Neuron (in vitro differentiated cells): ENCODE results near the gene TLE5.
"Not testable (repeated sequence)": the region's sequence is repeated elsewhere in the genome, so short reads cannot be mapped to it uniquely, and the experiment has no call there.

Experiments
- H2AFZ ChIP-seq: one replicate; pipeline ENCODE4 v1.6.1; 2013; ENCODE audit warnings: low read depth, mild to moderate bottlenecking, inconsistent platforms, low read length, moderate library complexity
- H3K27me3 ChIP-seq: one replicate; pipeline ENCODE4 v1.6.1; 2013; ENCODE audit warnings: low read length; ENCODE audit not compliant: insufficient read depth
- H3K36me3 ChIP-seq: one replicate; pipeline ENCODE4 v1.6.1; 2013; ENCODE audit warnings: low read length; ENCODE audit not compliant: insufficient read depth
- H3K4me1 ChIP-seq: one replicate; pipeline ENCODE4 v1.6.1; 2013; ENCODE audit warnings: low read length; ENCODE audit not compliant: insufficient read depth
- H3K4me3 ChIP-seq: 2 replicates; pipeline ENCODE4 v1.5.1; 2013; ENCODE audit warnings: mild to moderate bottlenecking, low read length, moderate library complexity
- H3K9me3 ChIP-seq: one replicate; pipeline ENCODE4 v1.6.1; 2013; ENCODE audit warnings: low read length

TLE5 gene

DNA sequence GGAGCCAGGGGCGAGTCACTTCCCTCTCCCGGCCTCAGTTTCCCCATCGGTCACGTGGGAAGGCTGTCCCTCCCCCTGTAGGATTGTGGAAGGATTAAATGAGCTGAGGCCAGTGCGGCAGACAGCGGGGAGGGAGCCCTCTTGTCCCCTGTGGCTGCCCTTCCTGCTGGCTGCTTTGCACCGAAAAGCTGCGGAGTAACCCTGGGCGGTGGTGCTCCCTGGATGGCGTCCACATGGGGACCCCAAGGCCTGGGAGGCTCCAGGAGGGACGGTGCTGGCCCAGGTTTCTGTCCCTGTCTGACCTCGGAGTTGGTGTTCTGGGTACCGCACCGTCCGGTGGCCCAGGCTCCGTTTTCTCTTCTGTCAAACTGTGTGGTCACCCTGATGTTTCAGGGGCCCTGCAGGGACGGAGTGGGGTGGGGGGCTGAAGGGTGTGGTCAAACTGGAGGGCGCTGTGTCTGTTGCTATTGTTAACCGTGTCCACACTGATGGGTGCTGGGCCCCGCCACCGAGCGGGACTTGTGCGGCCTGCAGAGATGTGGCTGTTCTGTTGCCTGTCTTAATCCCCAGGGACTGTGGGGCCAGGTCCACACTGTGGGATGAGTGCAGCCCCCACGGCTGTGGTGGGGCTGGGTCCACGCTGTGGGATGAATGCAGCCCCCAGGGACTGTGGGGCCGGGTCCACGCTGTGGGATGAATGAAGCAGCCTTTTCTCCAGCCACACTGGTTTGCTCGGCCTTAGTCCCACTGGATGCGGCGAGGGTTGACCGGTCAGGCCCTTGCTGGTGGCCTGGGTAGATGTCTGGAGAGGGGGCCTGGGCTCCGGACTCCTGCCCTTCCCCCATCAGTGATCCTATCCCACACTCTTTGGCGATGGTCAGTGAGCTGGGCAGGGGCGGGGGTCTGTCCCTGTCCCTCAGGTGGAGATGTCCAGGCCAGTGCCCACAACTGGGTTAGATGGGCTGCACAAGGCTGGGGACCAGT lies 38.7 kb upstream of the TLE5 start:
- Histone ChIP-seq H3K9me3 (no peaks in the 10 kb centered on the region), H2AFZ (no peak overlapping the region), H3K27me3 (no peaks in the 10 kb centered on the region), H3K4me1 (peaks cover 9% of the 10 kb centered on the region), H3K36me3 (peaks cover 2% of the 10 kb centered on the region), H3K4me3 (no peak overlapping the region)

DNA sequence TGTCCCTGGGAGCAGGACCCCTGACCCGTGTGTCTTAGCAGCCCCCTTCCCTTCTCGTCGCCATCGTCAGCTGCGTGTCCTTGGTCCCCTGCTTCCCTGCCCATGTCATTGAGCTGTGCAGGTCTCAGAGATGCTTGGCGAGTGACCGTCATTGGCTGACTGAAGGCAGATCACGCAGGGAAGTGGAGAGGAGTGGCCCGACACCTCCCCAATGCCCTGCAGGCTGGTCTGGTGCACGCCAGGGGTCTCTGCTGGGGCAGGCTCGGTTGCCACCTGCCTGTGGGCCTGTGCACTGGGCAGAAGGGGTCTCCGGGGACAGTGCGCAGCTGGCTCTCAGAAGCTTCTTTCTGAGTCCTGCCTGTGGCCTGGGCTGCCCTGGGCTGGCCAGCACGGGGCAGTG lies 38.0 kb upstream of the TLE5 start:
- Histone ChIP-seq H3K9me3 (no peaks in the 10 kb centered on the region), H3K27me3 (no peaks in the 10 kb centered on the region), H3K4me3 (no peak overlapping the region), H3K36me3 (peaks cover 2% of the 10 kb centered on the region), H2AFZ (no peak overlapping the region), H3K4me1 (peaks cover 16% of the 10 kb centered on the region)

DNA sequence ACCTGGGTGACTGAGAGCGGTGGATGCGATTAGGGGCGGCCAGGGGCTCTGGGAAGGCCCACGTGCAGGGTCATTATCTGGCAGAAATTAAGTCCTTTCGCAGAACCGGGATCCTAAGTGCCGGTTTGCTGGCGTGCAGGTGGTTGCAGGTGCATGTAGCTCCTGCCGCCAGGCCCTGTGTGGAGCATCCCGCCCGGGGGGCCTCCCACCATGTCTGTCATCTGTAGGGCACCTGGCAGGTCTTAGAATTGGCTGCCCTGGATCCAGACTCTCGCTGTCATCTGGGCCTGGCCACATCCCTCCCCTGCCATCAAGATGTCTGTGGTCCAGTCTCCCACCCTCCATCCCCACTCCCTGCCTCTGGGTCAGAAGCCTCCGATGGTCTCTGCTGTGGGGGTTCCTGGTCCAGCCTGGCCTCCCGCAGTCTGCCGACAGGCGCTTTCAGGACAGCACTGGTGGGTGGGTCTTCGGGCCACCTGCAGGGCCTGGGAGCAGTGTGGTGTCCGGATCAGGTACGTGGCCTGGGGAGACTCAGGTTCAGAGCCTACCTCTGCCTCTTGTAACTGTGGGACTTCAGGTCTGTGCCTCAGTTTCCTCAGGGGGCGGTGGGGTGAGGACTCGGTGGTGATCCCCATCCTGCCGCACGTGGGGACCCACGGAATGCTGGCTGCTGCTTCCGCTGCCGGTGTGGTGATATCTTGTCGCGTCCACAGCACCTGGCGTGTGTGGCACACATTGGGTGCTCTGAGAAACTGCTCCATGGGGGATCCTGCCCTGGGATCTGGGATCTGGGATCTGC lies 37.3 kb upstream of the TLE5 start:
- H3K36me3 ChIP-seq: peaks cover 2% of the 10 kb centered on the region
- H3K4me3 ChIP-seq: no peak overlapping the region
- H3K4me1 ChIP-seq: peaks cover 22% of the 10 kb centered on the region
- H3K27me3 ChIP-seq: no peaks in the 10 kb centered on the region
- H3K9me3 ChIP-seq: no peaks in the 10 kb centered on the region
- H2AFZ ChIP-seq: no peak overlapping the region

DNA sequence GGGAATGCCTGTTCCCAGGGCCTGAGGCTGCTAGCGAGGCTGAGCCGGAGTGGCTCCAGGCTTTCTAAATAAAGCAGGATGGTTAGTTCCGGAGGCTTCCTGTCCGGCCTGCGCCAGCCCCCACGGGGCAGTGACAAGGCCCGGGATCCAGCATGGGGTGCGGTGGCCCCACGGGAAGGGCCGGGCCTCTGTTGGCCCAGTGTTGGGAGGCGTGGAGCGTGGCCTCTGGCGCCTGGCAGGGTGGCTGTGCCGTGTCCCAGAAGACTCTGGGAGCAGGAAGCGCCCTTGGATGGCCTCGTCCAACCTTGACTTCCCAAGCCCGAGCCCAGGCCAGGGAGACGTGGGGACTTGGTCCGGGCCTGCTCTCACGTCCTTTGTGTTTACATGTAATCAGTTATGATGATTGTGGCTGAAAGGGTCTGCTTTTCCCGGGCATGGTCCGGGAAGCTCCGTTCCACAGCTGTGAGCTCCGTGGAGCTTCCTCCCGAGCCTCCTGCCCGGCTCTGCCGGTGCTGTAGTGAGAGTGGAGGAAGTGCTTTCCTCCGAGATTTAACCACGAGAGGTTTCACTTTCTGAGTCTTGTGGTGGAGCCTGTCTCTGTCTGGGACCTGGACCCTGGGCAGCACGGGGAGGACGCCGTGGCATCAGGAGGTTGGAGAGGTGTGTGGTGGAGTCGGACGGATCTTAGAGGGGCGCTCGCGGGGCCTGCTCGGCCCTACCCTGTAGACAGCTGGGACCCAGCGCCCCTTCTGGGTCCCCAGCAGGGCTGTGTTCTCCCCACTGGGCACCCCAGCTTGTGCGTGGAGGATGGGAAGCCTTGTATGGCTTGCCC lies 36.4 kb upstream of the TLE5 start:
- Histone ChIP-seq H3K4me1 (peaks cover 22% of the 10 kb centered on the region), H3K36me3 (peaks cover 2% of the 10 kb centered on the region), H3K27me3 (no peaks in the 10 kb centered on the region), H2AFZ (no peak overlapping the region), H3K9me3 (no peaks in the 10 kb centered on the region), H3K4me3 (no peak overlapping the region)

DNA sequence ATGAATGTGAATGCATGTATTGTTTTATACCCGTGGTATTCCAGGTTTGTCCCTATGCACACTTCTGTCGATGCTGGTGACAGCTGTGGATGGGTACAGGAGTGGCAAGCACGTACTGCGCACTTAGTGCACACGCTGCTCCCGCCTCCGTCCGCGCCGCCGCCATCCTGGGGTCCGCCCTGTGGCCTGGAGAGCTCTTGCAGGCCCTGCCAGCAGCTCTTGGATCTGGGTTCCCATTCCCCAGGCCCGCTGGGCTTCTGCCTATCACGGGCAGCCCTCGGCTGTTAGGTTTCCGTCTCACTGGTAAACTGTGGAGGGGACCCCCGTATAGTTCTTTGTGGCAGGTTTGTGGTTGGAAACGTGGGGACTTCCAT lies 35.8 kb upstream of the TLE5 start:
- H3K27me3 ChIP-seq: no peaks in the 10 kb centered on the region
- H3K9me3 ChIP-seq: no peaks in the 10 kb centered on the region
- no peak overlapping the region for H2AFZ ChIP-seq
- H3K36me3 ChIP-seq: peaks cover 2% of the 10 kb centered on the region
- H3K4me1 ChIP-seq: peaks cover 22% of the 10 kb centered on the region
- H3K4me3 ChIP-seq: no peak overlapping the region

DNA sequence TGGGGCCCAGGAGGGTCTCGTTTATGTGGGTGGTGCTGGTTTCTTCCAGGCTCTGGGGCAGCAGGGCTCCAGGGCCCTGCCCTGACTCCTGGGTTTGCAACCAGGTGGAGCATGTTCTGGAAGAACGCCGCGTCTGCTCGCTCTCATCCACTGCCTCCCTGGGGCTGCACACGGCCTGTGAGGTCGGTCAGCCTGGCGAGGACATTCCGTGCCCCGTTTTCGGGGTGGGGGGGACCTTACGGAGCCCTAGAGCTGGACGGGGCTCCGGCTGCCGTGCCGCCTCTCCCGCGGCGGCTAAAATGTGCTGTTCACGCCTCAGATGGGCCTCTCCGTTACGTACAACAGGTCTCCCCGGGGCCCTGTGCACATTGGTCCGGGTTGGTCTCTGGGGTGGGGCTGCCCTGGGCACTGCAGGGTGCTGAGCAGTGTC lies 35.2 kb upstream of the TLE5 start:
- Histone ChIP-seq H3K36me3 (peaks cover 2% of the 10 kb centered on the region), H3K4me3 (no peak overlapping the region), H3K4me1 (peaks cover 22% of the 10 kb centered on the region), H3K27me3 (no peaks in the 10 kb centered on the region), H2AFZ (no peak overlapping the region), H3K9me3 (no peaks in the 10 kb centered on the region)

DNA sequence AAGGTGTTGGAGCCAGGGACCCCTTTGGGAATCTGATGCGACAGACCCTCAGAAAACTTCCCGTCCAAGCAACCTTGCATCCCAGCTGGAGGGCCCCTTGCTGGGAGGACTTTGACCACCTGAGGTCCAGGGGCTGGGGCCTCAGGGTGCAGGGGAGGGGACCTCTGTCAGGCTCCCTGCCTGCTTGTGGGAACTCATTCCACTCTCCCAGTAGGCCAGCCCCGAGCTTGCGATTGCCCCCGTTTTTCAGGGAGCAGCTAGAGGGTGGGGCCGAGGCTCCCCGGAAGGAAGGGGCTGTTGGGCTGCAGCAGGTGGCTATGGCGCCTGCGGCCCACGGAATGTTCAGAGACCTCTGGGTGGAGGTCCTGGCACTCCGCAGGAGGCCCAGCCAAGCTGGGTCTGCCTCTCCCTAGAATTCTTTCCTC lies 34.6 kb upstream of the TLE5 start:
- Histone ChIP-seq H3K36me3 (peaks cover 2% of the 10 kb centered on the region), H3K27me3 (no peaks in the 10 kb centered on the region), H3K4me1 (peaks cover 22% of the 10 kb centered on the region), H3K4me3 (no peak overlapping the region), H3K9me3 (no peaks in the 10 kb centered on the region), H2AFZ (no peak overlapping the region)

DNA sequence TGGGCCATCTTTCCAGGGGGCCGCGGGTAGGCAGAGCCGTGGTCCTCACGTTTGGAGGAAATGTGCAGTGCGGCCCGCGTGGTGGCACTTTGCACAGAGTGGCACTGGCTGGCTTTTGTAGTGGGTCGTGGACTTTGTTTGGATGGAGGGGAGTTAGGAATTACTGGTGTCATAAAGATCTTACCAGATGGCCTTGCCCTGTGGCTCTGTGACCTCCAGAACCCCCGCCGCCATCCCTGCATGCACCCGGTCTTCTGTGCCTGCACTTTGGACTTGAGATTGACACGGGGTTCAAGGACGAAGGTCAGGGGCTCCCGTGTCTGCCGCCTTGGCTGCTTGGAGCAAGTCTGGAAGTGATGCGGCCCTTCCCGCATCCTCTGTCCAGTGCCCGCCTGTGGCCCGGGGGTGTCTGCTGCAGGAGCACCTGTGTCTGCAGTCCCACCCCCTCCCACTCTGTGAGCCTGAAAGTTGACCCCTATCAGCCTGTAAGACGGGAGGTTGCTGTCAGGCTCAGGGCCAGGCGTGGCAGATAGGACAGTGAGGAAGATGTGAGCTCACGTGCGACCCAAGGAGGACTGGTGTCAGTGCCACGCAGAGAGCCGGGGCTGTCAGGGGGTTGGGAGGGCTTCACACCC lies 34.1 kb upstream of the TLE5 start:
- peak overlapping the region; percentile 83 for H3K4me3 ChIP-seq
- no peaks in the 10 kb centered on the region for H3K27me3 ChIP-seq
- H3K9me3 ChIP-seq: no peaks in the 10 kb centered on the region
- peaks cover 22% of the 10 kb centered on the region for H3K4me1 ChIP-seq
- peaks cover 2% of the 10 kb centered on the region for H3K36me3 ChIP-seq
- no peak overlapping the region for H2AFZ ChIP-seq

DNA sequence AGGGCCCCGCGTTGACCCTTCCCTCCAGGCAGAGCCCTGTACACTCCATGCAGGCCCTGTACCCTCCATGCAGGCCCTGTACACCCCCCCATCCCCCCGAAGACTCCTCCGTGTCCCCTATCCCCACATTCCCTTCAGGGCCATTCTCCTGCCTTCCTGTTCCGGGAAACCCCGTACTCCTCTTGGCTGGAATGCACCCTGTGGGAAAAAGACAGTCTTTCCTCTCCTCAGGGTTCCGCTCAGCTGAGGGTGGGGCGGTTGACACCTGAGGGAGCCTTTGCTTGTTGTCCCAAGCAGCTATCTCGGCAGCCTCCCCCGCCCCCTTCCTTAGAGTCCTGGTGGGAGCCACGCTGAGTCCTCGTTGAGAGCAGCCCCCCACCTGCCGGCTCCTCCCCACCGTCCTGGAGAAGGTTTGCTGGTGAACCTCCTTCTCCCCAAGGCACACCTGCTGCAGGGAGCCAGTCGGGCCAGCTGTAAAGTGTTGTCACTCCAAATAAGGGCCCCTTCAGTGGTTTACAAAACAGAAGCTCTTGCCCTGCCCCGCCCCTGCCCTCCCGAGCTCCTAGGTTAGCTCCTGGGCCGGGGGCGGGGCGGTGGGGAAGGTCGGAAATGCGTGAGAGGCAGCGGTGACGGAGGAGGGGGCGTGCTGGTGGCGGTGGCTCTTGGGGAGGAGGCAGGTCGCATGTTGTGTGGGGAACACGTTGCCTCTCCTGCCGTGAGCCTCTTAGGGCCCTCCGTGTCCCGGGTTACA lies 33.3 kb upstream of the TLE5 start:
- Histone ChIP-seq H3K9me3 (no peaks in the 10 kb centered on the region), H3K27me3 (no peaks in the 10 kb centered on the region), H3K4me3 (peak overlapping the region; percentile 83), H3K36me3 (peaks cover 2% of the 10 kb centered on the region), H2AFZ (no peak overlapping the region), H3K4me1 (peaks cover 19% of the 10 kb centered on the region)

DNA sequence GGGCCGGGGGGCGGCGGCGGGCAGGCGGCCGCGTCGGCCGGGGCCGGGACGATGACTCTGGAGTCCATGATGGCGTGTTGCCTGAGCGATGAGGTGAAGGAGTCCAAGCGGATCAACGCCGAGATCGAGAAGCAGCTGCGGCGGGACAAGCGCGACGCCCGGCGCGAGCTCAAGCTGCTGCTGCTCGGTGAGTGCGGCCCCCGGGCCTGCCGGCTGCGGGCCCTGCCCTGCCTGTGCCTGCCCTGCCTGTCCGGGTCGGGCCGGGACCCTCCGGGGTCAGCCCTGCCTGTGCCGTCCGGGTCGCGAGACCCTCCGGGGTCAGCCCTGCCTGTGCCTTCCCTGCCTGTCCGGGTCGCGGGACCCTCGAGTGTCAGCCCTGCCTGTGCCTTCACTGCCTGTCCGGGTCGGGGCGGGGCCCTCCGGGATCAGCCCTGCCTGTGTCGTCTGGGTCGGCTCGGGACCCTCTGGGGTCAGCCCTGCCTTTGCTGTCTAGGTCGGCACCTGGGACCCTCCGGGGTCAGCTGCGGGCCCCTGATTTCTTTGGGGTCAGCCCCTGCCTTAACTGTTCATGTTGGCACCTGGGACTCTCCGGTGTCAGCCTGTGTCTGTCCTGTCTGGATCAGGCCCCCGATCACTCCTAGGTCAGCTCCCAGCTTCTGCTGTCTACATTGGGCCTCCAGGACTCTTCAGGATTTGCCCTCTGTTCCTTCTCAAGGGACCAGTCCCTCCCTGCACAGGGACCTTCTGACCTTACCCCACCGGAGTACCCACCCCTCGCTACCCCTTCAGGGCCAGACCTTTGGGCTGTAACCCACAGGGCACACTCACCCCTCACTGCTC lies 32.5 kb upstream of the TLE5 start:
- no peak overlapping the region for H2AFZ ChIP-seq
- no peaks in the 10 kb centered on the region for H3K27me3 ChIP-seq
- H3K36me3 ChIP-seq: peaks cover 2% of the 10 kb centered on the region
- H3K4me1 ChIP-seq: peaks cover 18% of the 10 kb centered on the region
- H3K9me3 ChIP-seq: no peaks in the 10 kb centered on the region
- H3K4me3 ChIP-seq: peak overlapping the region; percentile 83

DNA sequence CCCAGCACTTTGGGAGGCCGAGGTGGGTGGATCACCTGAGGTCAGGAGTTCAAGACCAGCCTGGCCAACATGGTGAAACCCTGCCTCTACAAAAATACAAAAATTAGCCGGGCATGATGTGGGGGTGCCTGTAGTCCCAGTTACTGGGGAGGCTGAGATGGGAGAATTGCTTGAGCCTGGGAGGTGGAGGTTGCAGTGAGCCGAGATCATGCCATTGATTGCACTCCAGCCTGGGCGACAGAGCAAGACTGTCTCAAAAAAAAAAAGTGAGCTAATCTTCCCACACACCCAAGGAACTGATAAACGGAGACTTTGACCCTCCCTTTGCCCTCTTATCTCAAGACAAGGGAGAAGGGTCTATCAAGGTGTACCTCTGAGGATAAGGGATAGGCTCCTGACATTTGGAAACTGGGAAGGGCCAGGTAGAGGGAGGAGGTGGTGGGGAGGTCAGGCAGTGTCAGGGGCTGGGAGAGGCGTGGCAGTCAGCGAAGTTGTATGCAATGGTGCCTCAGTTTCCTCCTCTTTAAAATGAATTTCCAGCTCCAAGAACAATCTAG lies 27.1 kb upstream of the TLE5 start:
- H2AFZ ChIP-seq, H3K9me3 ChIP-seq, H3K27me3 ChIP-seq, H3K4me1 ChIP-seq, H3K36me3 ChIP-seq, H3K4me3 ChIP-seq: not testable (repeated sequence)
